ENCODE results near the gene VPS54.
"Not testable (repeated sequence)": the region's sequence is repeated elsewhere in the genome, so short reads cannot be mapped to it uniquely, and the experiment has no call there.

VPS54 gene

DNA sequence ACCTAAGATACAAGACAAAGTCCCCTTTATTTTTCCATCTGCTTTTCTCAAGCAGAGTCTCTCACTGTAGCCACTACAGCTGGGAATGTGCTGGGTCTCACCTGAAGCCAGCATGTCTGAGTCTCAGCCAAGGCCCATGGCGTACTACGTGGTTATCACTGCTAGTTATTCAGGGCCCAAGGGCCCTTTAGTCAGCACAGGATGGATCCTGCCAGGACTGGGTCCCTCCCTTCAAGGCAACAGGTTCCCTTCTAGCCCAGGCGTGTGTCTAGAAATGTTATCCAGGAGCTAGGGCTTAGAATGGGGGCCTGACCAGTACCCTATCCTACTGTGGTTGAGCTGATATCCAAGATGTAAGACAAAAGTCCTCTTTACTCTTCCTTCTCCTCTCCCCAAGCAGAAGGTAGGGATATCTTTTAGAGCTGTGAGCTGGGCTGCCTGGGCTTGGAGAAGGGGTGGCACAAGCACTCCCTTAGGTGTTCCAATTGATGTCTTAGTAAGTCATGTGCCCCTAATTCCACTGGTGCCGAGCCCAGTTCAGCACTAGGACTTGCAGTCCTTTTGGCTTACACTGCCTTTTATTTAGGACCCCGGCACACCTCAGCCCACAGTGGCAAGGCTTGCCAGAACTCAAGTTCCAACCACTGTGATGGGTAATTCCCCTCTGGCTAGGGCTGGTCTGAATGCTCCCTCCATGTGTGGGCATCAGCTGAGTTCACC, 17.7 kb downstream of the VPS54 start:
- no peak overlapping the region for H3K4me3 ChIP-seq (replicated peaks; ENCODE audit: low read depth, low read length)
- no peak for DNase-seq (ENCODE audit: low read depth)
- TF ChIP-seq, protein P1, sequence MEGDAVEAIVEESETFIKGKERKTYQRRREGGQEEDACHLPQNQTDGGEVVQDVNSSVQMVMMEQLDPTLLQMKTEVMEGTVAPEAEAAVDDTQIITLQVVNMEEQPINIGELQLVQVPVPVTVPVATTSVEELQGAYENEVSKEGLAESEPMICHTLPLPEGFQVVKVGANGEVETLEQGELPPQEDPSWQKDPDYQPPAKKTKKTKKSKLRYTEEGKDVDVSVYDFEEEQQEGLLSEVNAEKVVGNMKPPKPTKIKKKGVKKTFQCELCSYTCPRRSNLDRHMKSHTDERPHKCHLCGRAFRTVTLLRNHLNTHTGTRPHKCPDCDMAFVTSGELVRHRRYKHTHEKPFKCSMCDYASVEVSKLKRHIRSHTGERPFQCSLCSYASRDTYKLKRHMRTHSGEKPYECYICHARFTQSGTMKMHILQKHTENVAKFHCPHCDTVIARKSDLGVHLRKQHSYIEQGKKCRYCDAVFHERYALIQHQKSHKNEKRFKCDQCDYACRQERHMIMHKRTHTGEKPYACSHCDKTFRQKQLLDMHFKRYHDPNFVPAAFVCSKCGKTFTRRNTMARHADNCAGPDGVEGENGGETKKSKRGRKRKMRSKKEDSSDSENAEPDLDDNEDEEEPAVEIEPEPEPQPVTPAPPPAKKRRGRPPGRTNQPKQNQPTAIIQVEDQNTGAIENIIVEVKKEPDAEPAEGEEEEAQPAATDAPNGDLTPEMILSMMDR (IDR thresholded peaks at IDR 0.05; ENCODE audit: low read length, missing control alignments): no peak

DNA sequence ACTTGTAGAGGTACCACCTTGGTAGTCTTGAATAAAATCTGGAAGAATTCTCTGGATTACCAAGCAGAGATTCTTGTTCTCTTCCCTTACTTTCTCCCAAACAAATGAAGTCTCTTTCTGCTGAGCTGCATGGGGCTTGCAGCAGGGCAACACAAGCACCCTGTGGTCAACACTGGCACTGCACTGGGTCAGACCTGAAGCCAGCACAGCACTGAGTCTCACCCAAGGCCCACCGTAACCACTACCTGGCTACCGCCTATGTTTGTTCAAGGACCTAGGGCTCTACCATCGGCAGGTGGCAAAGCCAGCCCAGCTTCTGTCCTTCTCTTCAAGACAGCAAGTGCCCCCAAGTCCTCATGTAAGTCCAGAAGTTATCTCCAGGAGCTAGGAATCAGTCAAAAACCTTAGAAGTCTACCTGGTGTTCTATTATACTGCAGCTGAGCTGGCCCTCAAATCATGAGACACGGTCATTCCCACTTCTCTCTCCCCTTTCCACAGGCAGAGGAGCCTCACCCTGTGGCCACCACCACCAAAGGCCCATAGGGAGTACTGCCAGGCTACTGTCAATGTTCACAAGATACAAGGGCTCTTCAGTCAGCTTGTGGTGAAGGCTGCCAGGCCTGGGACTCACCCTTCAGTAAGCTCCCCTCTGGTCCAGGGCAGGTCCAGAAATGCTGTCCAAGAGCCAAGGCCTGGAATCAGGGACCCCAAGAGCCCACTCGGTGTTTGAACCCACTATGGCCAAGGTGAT, 18.4 kb downstream of the VPS54 start:
- no peak for DNase-seq (ENCODE audit: low read depth)
- TF ChIP-seq, protein P1 (IDR thresholded peaks at IDR 0.05; ENCODE audit: low read length, missing control alignments): no peak
- no peak overlapping the region for H3K4me3 ChIP-seq (replicated peaks; ENCODE audit: low read depth, low read length)

DNA sequence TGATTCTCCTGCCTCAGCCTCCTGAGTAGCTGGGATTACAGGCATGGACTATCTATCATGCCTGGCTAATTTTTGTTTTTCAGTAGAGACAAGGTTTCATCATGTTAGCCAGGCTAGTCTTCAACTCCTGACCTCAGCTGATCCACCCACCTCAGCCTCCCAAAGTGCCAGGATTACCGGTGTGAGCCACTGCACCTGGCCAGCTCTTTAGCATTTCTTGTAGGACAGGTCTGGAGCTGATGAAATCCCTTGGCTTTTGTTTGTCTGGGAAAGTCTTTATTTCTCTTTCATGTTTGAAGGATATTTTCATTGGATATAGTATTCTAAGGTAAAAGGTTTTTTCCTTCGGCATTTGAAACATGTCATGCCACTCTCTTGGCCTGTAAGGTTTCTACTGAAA, 20.2 kb downstream of the VPS54 start:
- TF ChIP-seq, protein P1 (IDR thresholded peaks at IDR 0.05; ENCODE audit: low read length, missing control alignments): no peak
- no peak overlapping the region for H3K4me3 ChIP-seq (replicated peaks; ENCODE audit: low read depth, low read length)
- DNase-seq (ENCODE audit: low read depth): no peak

DNA sequence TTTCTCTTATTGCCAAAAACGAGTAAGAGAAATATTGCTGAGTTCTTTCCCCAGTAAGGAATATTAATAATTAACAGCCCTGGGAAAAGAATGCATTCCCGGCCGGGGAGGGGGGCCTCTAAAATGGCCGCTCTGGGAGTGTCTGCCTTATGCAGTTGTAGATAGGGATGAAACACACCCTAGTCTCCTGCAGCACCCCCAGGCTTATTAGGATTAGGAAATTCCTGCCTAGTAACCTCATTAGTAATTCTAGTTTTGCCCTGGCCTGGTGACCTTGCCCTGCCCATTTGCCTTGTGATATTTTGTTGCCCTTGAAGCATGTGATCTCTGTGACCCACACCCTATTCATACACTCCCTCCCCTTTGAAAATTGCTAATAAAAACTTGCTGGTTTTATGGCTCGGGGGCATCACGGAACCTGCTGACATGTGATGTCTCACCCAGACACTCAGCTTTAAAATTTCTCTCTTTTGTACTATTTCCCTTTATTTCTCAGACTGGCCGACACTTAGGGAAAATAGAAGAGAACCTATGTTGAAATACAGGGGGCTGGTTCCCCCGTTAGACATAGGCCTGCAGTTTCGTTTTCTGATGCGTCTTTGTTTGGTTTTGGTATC, 22.5 kb downstream of the VPS54 start:
- H3K4me3 ChIP-seq (replicated peaks; ENCODE audit: low read depth, low read length); DNase-seq (ENCODE audit: low read depth): not testable (repeated sequence)

DNA sequence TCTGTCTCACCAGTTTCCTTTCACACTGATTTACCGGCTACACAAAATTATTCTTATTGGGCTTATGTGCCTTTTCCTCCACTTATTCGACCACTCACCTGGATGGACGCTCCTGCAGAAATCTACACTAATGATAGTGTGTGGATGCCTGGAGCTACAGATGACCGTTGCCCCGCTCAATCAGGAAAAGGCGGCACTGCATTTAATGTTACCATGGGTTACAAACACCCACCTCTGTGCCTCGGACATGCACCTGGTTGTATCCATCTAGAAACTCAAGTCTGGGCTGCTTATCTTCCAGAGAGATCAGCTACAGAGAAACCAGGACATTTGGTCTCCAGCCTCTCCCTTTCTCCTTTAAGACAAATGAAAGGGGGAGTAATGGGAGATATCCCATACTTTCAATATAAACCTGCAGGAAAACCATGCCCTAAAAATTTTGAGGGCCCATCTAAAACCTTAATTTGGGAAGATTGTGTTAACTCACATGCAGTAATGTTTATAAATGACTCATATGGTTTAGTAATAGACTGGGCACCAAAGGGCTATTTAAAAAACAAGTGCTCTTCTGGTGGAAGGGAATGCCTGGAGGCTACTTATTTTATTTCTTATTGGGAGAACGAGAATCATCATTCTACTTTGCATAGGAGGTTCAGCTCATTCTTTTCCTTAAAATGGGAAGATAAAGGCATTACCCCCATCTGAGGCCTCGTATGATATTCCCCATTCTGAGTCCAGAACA, 24.7 kb downstream of the VPS54 start:
- DNase-seq (ENCODE audit: low read depth); H3K4me3 ChIP-seq (replicated peaks; ENCODE audit: low read depth, low read length): not testable (repeated sequence)

DNA sequence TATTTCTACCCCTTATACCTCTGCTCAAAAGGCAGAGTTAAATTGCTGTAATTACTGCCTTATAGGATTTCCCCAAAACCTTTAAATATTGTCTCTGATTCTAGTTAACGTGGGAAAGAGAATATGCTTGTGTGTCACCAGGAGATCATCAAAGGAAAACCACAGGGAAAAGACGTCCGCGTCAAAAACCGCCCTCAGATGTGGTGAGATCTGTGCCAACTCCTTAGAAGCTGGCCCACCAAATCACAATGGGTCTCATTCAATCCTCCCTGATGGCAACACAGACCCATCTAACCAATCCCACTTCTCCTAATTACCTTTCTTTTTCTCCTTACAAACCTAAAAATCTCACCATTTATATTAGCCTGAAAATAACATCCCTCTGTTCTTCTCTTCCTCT, 25.4 kb downstream of the VPS54 start:
- no peak for DNase-seq (ENCODE audit: low read depth)
- no peak overlapping the region for H3K4me3 ChIP-seq (replicated peaks; ENCODE audit: low read depth, low read length)
- TF ChIP-seq, protein P1 (IDR thresholded peaks at IDR 0.05; ENCODE audit: low read length, missing control alignments): no peak

DNA sequence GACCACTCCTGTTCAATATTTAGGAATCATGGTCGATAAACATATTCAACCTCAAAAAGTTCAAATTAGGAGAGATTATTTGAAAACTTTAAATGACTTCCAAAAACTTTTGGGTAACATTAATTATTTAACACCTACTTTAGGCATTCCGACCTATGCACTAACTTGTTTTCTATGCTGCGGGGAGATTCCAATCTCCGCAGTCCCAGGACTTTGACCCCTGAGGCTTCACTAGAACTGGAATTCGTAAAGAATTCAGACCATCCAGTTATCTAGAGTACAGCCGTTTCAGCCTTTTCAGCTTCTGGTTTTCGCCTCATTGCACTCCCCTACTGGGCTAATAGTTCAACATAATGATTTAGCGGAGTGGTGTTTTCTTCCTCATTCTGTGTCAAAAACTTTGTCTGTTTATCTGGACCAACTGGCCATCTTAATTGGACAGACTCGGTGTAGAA, 26.1 kb downstream of the VPS54 start:
- H3K4me3 ChIP-seq (replicated peaks; ENCODE audit: low read depth, low read length); DNase-seq (ENCODE audit: low read depth): not testable (repeated sequence)

DNA sequence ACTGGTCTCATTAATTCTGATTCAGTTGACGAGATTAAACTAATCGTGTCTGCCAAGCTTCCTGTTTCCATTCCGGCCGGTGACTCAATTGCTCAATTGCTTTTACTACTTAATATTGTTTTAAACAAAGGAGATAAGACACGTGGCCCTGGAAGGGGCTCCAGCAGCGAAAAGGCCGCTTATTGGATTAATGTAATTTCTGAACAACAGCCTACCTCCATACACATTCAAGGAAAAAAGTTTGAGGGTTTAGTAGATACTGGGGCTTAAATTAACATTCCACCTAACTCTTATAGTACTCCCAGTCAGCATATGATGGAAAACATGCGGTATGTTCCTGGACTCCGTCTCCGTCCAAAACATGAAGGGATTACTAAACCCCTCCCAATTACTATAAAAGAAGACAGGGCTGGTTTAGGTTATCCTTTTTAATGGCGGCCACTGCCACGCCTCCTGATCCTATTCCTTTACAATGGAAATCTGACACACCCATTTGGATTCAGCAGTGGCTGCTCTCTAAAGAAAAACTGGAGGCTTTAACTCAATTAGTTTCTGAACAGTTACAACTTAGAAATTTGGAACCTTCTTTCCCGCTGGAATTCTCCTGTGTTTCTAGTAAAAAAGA, 27.1 kb downstream of the VPS54 start:
- no peak for DNase-seq (ENCODE audit: low read depth)
- TF ChIP-seq, protein P1 (IDR thresholded peaks at IDR 0.05; ENCODE audit: low read length, missing control alignments): no peak
- H3K4me3 ChIP-seq (replicated peaks; ENCODE audit: low read depth, low read length): no peak overlapping the region

DNA sequence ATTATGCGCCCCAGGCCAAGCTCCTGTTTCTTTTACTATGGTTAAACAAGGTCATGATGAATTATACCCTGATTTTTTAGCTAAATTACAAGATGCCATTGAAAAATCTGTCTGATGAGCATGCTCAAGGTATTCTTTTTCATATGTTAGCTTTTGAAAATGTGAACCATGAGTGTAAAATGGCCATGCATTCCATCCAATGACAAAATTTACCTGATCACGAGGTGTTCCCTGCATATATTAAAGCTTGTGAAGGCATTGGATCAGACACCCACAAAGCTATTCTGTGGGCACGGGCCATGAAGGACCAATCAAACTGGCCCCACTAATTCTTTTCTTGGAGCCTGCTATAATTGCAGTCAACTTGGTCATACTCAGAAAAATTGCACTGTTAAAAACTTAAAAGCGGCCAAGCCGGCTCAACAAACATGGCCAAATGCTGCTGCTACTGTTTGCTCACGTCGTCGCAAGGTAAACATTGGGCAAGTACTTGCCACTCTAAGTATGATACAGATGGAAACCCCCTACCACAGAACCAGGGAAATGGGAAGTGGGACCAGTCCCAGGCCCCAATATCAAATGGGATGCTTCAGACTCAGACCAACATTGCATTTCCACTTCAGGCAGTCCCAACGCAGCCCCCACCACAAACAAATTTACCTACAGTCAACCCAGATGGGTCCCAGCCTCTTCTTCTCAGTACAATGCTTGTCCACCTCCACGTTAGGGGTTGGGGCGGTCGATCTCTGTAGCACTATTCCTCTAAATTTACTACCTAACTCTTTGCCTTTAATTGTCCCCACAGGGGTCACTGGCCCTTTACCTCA, 27.8 kb downstream of the VPS54 start:
- not testable (repeated sequence) for H3K4me3 ChIP-seq (replicated peaks; ENCODE audit: low read depth, low read length); DNase-seq (ENCODE audit: low read depth)
